H9 (cell line): ENCODE measurements around the gene AMBRA1. TPM values are rescaled to one million over a fixed set of nuclear protein-coding genes. Genes with fewer than 3 reads are reported as not detected.

Source experiments
- DNase-seq: peaks from one replicate; pipeline ENCODE4 v3.0.0-alpha.2; 2017
- H2AFZ ChIP-seq: one replicate; pipeline ENCODE4 v1.6.1; 2013; ENCODE audit warnings: mild to moderate bottlenecking, low read length, control low read depth, moderate library complexity
- H2AK5ac ChIP-seq: 2 replicates; pipeline ENCODE4 v1.6.1; 2013; ENCODE audit warnings: low read length, control low read depth, mixed read lengths; ENCODE audit not compliant: insufficient read length
- H2BK120ac ChIP-seq: one replicate; pipeline ENCODE4 v1.6.1; 2013; ENCODE audit warnings: low read depth, mild to moderate bottlenecking, low read length, control low read depth, inconsistent platforms; ENCODE audit not compliant: poor library complexity, severe bottlenecking
- H2BK12ac ChIP-seq: 2 replicates; pipeline ENCODE4 v1.6.1; 2013; ENCODE audit warnings: low read length, control low read depth, mixed read lengths, low read depth; ENCODE audit not compliant: insufficient read length
- H2BK15ac ChIP-seq: 2 replicates; pipeline ENCODE4 v1.6.1; 2013; ENCODE audit warnings: low read depth, low read length, control low read depth
- H2BK20ac ChIP-seq: one replicate; pipeline ENCODE4 v1.6.1; 2013; ENCODE audit warnings: low read depth, mild to moderate bottlenecking, low read length, control low read depth, inconsistent platforms; ENCODE audit not compliant: poor library complexity, severe bottlenecking
- H2BK5ac ChIP-seq: 2 replicates; pipeline ENCODE4 v1.6.1; 2013; ENCODE audit warnings: low read length, control low read depth, mixed read lengths; ENCODE audit not compliant: insufficient read length
- H3K14ac ChIP-seq: 2 replicates; pipeline ENCODE4 v1.6.1; 2013; ENCODE audit warnings: low read length, control low read depth; ENCODE audit not compliant: insufficient read depth
- H3K18ac ChIP-seq: 2 replicates; pipeline ENCODE4 v1.6.1; 2013; ENCODE audit warnings: low read depth, mild to moderate bottlenecking, mixed read lengths, low read length, control low read depth; ENCODE audit not compliant: insufficient read length
- H3K23ac ChIP-seq: 2 replicates; pipeline ENCODE4 v1.6.1; 2013; ENCODE audit warnings: low read length, control low read depth, mixed read lengths, low read depth; ENCODE audit not compliant: insufficient read length
- H3K23me2 ChIP-seq: 2 replicates; pipeline ENCODE4 v1.6.1; 2013; ENCODE audit warnings: low read depth, mild to moderate bottlenecking, mixed read lengths, low read length, control low read depth; ENCODE audit not compliant: insufficient read length, poor library complexity, severe bottlenecking
- H3K27ac ChIP-seq: 2 replicates; pipeline ENCODE4 v1.5.1; 2013; ENCODE audit warnings: low read length, control low read depth, mixed read lengths, low read depth; ENCODE audit not compliant: insufficient read length
- H3K27me3 ChIP-seq: 2 replicates; pipeline ENCODE4 v1.6.1; 2013; ENCODE audit warnings: low read length, control low read depth, inconsistent platforms; ENCODE audit not compliant: insufficient read depth
- H3K4ac ChIP-seq: 2 replicates; pipeline ENCODE4 v1.6.1; 2013; ENCODE audit warnings: low read depth, mild to moderate bottlenecking, control low read depth, inconsistent platforms, low read length, moderate library complexity
- H3K4me1 ChIP-seq: 2 replicates; pipeline ENCODE4 v1.6.1; 2013; ENCODE audit warnings: low read length, control low read depth, inconsistent platforms; ENCODE audit not compliant: insufficient read depth
- H3K4me2 ChIP-seq: 2 replicates; pipeline ENCODE4 v1.6.1; 2013; ENCODE audit warnings: low read length, control low read depth, mixed read lengths; ENCODE audit not compliant: insufficient read length, insufficient read depth
- H3K56ac ChIP-seq: 2 replicates; pipeline ENCODE4 v1.6.1; 2013; ENCODE audit warnings: low read depth, mild to moderate bottlenecking, mixed read lengths, low read length, control low read depth; ENCODE audit not compliant: insufficient read length
- H3K79me1 ChIP-seq: 2 replicates; pipeline ENCODE4 v1.6.1; 2013; ENCODE audit warnings: low read depth, mild to moderate bottlenecking, moderate library complexity, low read length, control low read depth, inconsistent platforms; ENCODE audit not compliant: insufficient read depth, poor library complexity, severe bottlenecking
- H3K79me2 ChIP-seq: 2 replicates; pipeline ENCODE4 v1.6.1; 2013; ENCODE audit warnings: low read length, control low read depth, inconsistent platforms; ENCODE audit not compliant: insufficient read depth
- H3K9ac ChIP-seq: 2 replicates; pipeline ENCODE4 v1.6.1; 2013; ENCODE audit warnings: low read length, control low read depth, mixed read lengths; ENCODE audit not compliant: insufficient read length; ENCODE audit errors: extremely low read depth
- H3K9me3 ChIP-seq: one replicate; pipeline ENCODE4 v1.6.1; 2013; ENCODE audit warnings: low read depth, low read length, inconsistent platforms; ENCODE audit not compliant: control insufficient read depth
- H3T11ph ChIP-seq: one replicate; pipeline ENCODE4 v1.6.1; 2013; ENCODE audit warnings: mild to moderate bottlenecking, low read length, control low read depth, inconsistent platforms
- H4K20me1 ChIP-seq: one replicate; pipeline ENCODE4 v1.6.1; 2013; ENCODE audit not compliant: control insufficient read depth, insufficient read length, insufficient read depth
- H4K5ac ChIP-seq: 2 replicates; pipeline ENCODE4 v1.6.1; 2013; ENCODE audit warnings: low read depth, mild to moderate bottlenecking, mixed read lengths, low read length, control low read depth; ENCODE audit not compliant: insufficient read length
- H4K8ac ChIP-seq: replicated peaks from 2 replicates; pipeline ENCODE4 v1.6.1; 2013; ENCODE audit warnings: low read length, control low read depth, mixed read lengths, low read depth; ENCODE audit not compliant: insufficient read length
- H4K91ac ChIP-seq: 2 replicates; pipeline ENCODE4 v1.6.1; 2013; ENCODE audit warnings: low read depth, mild to moderate bottlenecking, moderate library complexity, mixed read lengths, low read length, control low read depth; ENCODE audit not compliant: insufficient read length
- H3K27ac Mint-ChIP-seq, 3 experiments: 2 replicates in 2 of 3; 3 replicates in 1 of 3; pipeline ENCODE4 v1.8.0; 2020 to 2021; ENCODE audit warnings: mixed read lengths in 3 of 3, mild to moderate bottlenecking in 1 of 3, moderate library complexity in 1 of 3
- H3K27me3 Mint-ChIP-seq: 2 replicates; pipeline ENCODE4 v1.8.0; 2021; ENCODE audit warnings: low read depth, mild to moderate bottlenecking, moderate library complexity, mixed read lengths
- H3K36me3 Mint-ChIP-seq, 3 experiments: 2 replicates in 2 of 3; 3 replicates in 1 of 3; pipeline ENCODE4 v1.8.0; 2020 to 2021; ENCODE audit warnings: low read depth in 3 of 3, mixed read lengths in 3 of 3; ENCODE audit not compliant: insufficient read depth in 1 of 3
- H3K4me1 Mint-ChIP-seq, 2 experiments: 2 replicates each; pipeline ENCODE4 v1.8.0; 2020; ENCODE audit warnings: mixed read lengths in 2 of 2
- H3K4me3 Mint-ChIP-seq, 2 experiments: 2 replicates in 1 of 2; 3 replicates in 1 of 2; pipeline ENCODE4 v1.8.0; 2020 to 2021; ENCODE audit warnings: mild to moderate bottlenecking in 2 of 2, mixed read lengths in 2 of 2, moderate library complexity in 1 of 2
- H3K9me3 Mint-ChIP-seq, 2 experiments: 2 replicates in 1 of 2; 3 replicates in 1 of 2; pipeline ENCODE4 v1.8.0; 2020; ENCODE audit warnings: mild to moderate bottlenecking in 2 of 2, mixed read lengths in 2 of 2, moderate library complexity in 1 of 2
- WGBS: extraction: QIAGEN DNeasy Blood & Tissue Kit; methylation state at CpG from one replicate; pipeline ENCODE4 v1.1.7; 2013; ENCODE audit warnings: missing lambda C conversion rate, low lambda C conversion rate, mixed read lengths; ENCODE audit not compliant: insufficient read length; ENCODE audit errors: extremely low coverage; 5-methylcytosine and 5-hydroxymethylcytosine counted together
- total RNA-seq: library from RNA; stranded (reverse); gene quantifications from 2 replicates; pipeline ENCODE4 v1.2.1, GENCODE V29; 2021
- TF ChIP-seq, protein P1 (sequence below): fragments of 200-600 bp; sonication (generic); conservative IDR thresholded peaks from 3 replicates; pipeline ENCODE4 v1.8.0; 2021; ENCODE audit warnings: antibody characterized with exemption, mild to moderate bottlenecking

The AMBRA1 gene
- total RNA-seq, 1 experiment from 2014 or later = 37.5 TPM

GRCh38 chr11:46577058-46577457 is 16.8 kb downstream of the AMBRA1 start:
- H2AFZ ChIP-seq = no peak overlapping the region
- no peak overlapping the region for H3T11ph ChIP-seq
- H2BK12ac ChIP-seq = no peak overlapping the region
- H2BK20ac ChIP-seq = no peak overlapping the region
- TF ChIP-seq, protein P1, sequence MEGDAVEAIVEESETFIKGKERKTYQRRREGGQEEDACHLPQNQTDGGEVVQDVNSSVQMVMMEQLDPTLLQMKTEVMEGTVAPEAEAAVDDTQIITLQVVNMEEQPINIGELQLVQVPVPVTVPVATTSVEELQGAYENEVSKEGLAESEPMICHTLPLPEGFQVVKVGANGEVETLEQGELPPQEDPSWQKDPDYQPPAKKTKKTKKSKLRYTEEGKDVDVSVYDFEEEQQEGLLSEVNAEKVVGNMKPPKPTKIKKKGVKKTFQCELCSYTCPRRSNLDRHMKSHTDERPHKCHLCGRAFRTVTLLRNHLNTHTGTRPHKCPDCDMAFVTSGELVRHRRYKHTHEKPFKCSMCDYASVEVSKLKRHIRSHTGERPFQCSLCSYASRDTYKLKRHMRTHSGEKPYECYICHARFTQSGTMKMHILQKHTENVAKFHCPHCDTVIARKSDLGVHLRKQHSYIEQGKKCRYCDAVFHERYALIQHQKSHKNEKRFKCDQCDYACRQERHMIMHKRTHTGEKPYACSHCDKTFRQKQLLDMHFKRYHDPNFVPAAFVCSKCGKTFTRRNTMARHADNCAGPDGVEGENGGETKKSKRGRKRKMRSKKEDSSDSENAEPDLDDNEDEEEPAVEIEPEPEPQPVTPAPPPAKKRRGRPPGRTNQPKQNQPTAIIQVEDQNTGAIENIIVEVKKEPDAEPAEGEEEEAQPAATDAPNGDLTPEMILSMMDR = no peak
- 0 out of 2 replicates have a peak, but pooled peaks cover 2% of the 10 kb centered on the region for H3K4me1 ChIP-seq
- H3K27ac ChIP-seq = no peak overlapping the region
- no peak overlapping the region for H3K18ac ChIP-seq
- DNase-seq = no peak
- H3K23ac ChIP-seq = no peak overlapping the region
- no peak overlapping the region for H2BK15ac ChIP-seq
- H4K8ac ChIP-seq = no peak overlapping the region
- no peaks in the 10 kb centered on the region for H3K23me2 ChIP-seq
- H3K14ac ChIP-seq = no peak overlapping the region
- H3K79me2 ChIP-seq = peaks cover 1% of the 10 kb centered on the region; the same call in 1 of the 2 replicates
- no peaks in the 10 kb centered on the region for H3K9me3 ChIP-seq
- no peak overlapping the region for H2AK5ac ChIP-seq
- H3K4me3 Mint-ChIP-seq = no peak overlapping the region
- H3K27ac Mint-ChIP-seq = no peak overlapping the region
- H4K91ac ChIP-seq = no peak overlapping the region
- H3K27me3 ChIP-seq = no peaks in the 10 kb centered on the region
- H3K27me3 Mint-ChIP-seq = no peaks in the 10 kb centered on the region
- no peak overlapping the region for H2BK5ac ChIP-seq
- no peak overlapping the region for H3K4me2 ChIP-seq
- H3K4ac ChIP-seq = no peak overlapping the region
- no peak overlapping the region for H4K5ac ChIP-seq
- peaks cover 7 to 10% (median 8%) of the 10 kb centered on the region in 3 experiments; a peak in 6 of 7 replicates for H3K36me3 Mint-ChIP-seq
- WGBS = no CpG with 5 or more reads among the region's 1 CpG
- no peak overlapping the region for H3K56ac ChIP-seq
- peaks cover 7% of the 10 kb centered on the region for H3K79me1 ChIP-seq
- no peaks in the 10 kb centered on the region for H4K20me1 ChIP-seq
- peaks cover 4 to 6% of the 10 kb centered on the region in 2 experiments for H3K4me1 Mint-ChIP-seq
- H2BK120ac ChIP-seq = no peak overlapping the region
- H3K9ac ChIP-seq = no peak overlapping the region
- H3K9me3 Mint-ChIP-seq = peaks cover 4 to 6% of the 10 kb centered on the region in 2 experiments; a peak in 2 of 5 replicates
